ENCODE results near the gene OCA2. TPM values are rescaled to one million over a fixed set of nuclear protein-coding genes. Genes with fewer than 3 reads are reported as not detected.
A peak's percentile ranks its signal among the peaks of the same experiment; 100 is the strongest.
"Not testable (repeated sequence)": the region's sequence is repeated elsewhere in the genome, so short reads cannot be mapped to it uniquely, and the experiment has no call there.

OCA2 gene
- total RNA-seq, 1 donor from 2014 or later = 0.26 TPM

- no peak for FAIRE-seq
- no peak for TF ChIP-seq CTCF (IDR thresholded peaks at IDR 0.05; ENCODE audit: insufficient read depth, low read length, severe bottlenecking)
- Histone ChIP-seq H3K27me3 (ENCODE audit: control insufficient read depth, insufficient read depth, low read length) (no peaks in the 10 kb centered on the region), H3K36me3 (ENCODE audit: control insufficient read depth, insufficient read depth, low read length) (no peaks in the 10 kb centered on the region), H3K4me3 (ENCODE audit: low read depth, low read length) (no peak overlapping the region)
- no peak for DNase-seq (ENCODE audit: low read depth)
These were observed 137.3 kb downstream of the OCA2 start for GRCh38 chr15:27961801-27962200.

DNA sequence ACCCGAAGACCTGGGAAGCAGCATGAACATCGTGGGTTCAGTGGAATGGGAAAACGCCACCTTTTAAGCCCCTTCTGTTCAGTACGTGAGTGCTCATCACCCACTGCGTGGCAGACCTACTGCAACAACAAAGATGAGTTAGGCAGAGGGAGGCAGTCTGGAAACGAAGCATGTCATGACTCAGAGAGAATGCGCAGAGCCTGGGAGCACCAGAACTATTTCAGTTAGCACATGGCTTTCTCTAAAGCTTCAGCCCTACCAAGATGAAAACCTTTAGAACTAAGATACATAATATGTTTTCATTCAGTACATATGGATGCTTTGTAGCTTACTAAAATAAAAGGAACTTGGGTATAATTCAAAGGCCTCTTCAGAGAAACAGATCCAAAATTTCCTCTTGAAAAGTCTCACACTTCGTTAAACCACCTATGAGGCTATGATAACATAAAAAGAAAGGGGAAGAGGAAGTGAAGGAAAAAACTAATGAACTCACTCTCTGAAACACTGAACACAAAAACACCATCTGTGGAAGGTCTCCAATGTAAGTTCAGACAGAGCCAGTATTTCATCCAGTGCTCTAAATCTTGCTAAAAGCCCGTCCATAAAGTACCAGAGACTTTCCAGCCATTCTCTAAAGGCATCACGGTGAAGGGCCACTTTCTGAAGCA is 140.1 kb downstream of the OCA2 start:
- Histone ChIP-seq H3K36me3 (ENCODE audit: control insufficient read depth, insufficient read depth, low read length) (no peaks in the 10 kb centered on the region), H3K4me3 (ENCODE audit: low read depth, low read length) (no peak overlapping the region), H3K27me3 (ENCODE audit: control insufficient read depth, insufficient read depth, low read length) (no peaks in the 10 kb centered on the region)
- DNase-seq (ENCODE audit: low read depth) (peak; percentile 1), FAIRE-seq (peak; percentile 91)
- no peak for TF ChIP-seq CTCF (IDR thresholded peaks at IDR 0.05; ENCODE audit: insufficient read depth, low read length, severe bottlenecking)

DNA sequence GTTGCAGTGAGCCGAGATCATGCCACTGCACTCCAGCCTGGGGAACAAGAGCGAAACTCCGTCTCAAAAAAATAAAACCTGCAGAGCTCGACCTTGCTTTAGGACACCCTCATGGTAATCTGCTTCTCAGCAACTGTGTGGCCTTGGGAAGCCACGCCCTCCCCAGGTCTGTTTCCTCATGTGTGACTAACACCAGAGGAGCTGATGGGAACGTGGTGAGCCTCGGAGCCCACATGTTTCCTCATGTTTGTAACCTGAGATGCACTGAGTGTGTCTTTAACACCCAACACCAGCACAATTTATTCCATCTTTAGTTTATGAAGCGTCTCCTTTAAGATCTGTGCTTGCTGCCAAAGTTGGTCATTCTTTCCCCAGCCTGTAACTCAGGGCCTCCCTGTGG is 142.8 kb downstream of the OCA2 start:
- DNase-seq (ENCODE audit: low read depth) (peak; percentile 90), FAIRE-seq (peak; percentile 81)
- Histone ChIP-seq H3K36me3 (ENCODE audit: control insufficient read depth, insufficient read depth, low read length) (no peaks in the 10 kb centered on the region), H3K27me3 (ENCODE audit: control insufficient read depth, insufficient read depth, low read length) (no peaks in the 10 kb centered on the region), H3K4me3 (ENCODE audit: low read depth, low read length) (no peak overlapping the region)
- no peak for TF ChIP-seq CTCF (IDR thresholded peaks at IDR 0.05; ENCODE audit: insufficient read depth, low read length, severe bottlenecking)

DNA sequence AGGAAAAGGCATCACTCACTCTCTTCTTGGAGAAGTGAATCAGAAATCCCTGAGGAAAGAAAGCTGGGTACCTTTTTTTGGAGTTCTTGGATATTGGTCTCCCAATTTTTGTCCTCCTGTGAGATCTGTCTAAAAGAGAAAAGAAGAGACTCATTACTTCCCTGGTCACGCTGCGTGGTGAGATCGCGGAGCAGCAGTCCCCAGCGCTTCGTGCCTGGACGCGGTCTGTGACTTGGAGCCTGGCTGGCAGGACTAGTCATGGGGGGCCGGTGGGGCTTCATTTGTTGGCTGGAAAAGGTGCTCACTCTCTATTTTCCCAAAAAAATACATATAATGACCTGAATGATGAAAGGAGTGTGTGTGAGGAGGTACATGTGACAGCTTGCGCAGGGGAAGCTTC is 144.0 kb downstream of the OCA2 start:
- no peaks in the 10 kb centered on the region for H3K36me3 ChIP-seq (ENCODE audit: control insufficient read depth, insufficient read depth, low read length)
- DNase-seq (ENCODE audit: low read depth) (no peak), FAIRE-seq (no peak)
- H3K4me3 ChIP-seq (ENCODE audit: low read depth, low read length) = no peak overlapping the region
- no peaks in the 10 kb centered on the region for H3K27me3 ChIP-seq (ENCODE audit: control insufficient read depth, insufficient read depth, low read length)
- no peak for TF ChIP-seq CTCF (IDR thresholded peaks at IDR 0.05; ENCODE audit: insufficient read depth, low read length, severe bottlenecking)

DNA sequence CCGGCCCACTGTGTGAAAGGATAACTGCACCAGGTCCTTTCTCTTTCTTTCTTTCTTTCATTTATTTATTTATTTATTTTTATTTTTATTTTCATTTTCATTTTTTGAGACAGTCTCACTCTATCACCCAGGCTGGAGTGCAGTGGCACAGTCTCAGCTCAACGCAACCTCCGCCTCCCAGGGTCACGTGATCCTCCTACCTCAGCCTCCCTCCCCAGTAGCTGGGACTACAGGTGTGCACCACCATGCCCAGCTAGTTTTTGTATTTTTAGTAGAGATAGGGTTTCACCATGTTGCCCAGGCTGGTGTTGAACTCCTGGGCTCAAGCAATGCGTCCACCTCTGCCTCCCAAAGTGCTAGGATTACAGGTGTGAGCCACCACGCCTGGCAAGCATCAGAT is 146.5 kb downstream of the OCA2 start:
- H3K36me3 ChIP-seq (ENCODE audit: control insufficient read depth, insufficient read depth, low read length); FAIRE-seq; DNase-seq (ENCODE audit: low read depth); H3K27me3 ChIP-seq (ENCODE audit: control insufficient read depth, insufficient read depth, low read length); H3K4me3 ChIP-seq (ENCODE audit: low read depth, low read length): not testable (repeated sequence)

GRCh38 chr15:27951191-27951890 is 147.8 kb downstream of the OCA2 start:
- no peak for FAIRE-seq
- H3K36me3 ChIP-seq (ENCODE audit: control insufficient read depth, insufficient read depth, low read length) = no peaks in the 10 kb centered on the region
- H3K27me3 ChIP-seq (ENCODE audit: control insufficient read depth, insufficient read depth, low read length) = no peaks in the 10 kb centered on the region
- no peak overlapping the region for H3K4me3 ChIP-seq (ENCODE audit: low read depth, low read length)
- no peak for TF ChIP-seq CTCF (IDR thresholded peaks at IDR 0.05; ENCODE audit: insufficient read depth, low read length, severe bottlenecking)
- DNase-seq (ENCODE audit: low read depth) = no peak
